PFSK-1 (cell line): ENCODE measurements around the gene PIGQ.

Experiments used
- POLR2AphosphoS5 ChIP-seq: IDR thresholded peaks from 2 replicates; pipeline ENCODE4 v1.6.1; 2012; ENCODE audit warnings: low read depth, mild to moderate bottlenecking, control low read depth, low read length, moderate library complexity
- SIN3A ChIP-seq: IDR thresholded peaks from 2 replicates; pipeline ENCODE4 v1.6.1; 2012; ENCODE audit warnings: mild to moderate bottlenecking, low read length, moderate library complexity, borderline replicate concordance; ENCODE audit not compliant: insufficient read depth
- TF ChIP-seq, protein P1 (sequence below), 2 experiments: IDR thresholded peaks; 2 replicates each; pipeline versions ENCODE4 v1.6.1 to v1.8.0; 2011 to 2012; ENCODE audit warnings: low read depth in 2 of 2, low read length in 2 of 2, control low read depth in 1 of 2, inconsistent platforms in 1 of 2, mild to moderate bottlenecking in 1 of 2, moderate library complexity in 1 of 2; ENCODE audit not compliant: insufficient read depth in 1 of 2

DNA sequence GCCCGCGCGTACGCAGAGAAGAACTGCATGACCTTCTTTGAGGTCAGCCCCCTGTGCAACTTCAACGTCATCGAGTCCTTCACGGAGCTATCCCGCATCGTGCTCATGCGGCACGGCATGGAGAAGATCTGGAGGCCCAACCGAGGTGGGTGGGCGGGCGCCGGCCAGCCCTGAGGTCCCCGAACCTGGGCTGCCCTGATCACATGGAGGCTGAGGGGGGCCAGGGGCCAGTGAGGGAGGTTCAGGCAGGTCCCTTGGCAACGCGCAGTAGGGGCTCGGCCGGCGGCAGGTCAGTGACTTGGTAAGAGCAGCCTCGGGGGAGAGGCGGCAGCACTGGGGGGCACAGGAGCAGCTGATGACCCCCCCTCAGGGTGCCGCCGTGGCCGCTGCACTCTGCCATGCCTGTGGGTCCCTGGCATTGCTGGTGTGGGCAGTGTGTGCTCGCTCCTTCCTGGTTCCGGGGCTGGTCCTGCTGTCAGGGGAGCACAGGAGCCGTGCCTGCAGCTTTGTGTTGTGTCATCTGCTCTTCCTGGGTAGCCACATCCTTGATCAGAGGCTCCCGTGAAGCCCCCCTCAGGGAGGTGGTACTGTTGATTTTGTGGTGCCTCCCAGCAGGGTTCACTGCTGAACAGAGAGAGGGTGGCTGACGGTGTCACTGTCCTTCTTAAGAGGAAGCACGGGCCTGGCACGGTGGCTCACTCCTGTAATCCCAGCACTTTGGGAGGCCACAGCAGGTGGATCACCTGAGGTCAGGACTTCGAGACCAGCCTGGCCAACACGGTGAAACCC lies 56.4 kb downstream of the PIGQ start:
- TF ChIP-seq, protein P1, sequence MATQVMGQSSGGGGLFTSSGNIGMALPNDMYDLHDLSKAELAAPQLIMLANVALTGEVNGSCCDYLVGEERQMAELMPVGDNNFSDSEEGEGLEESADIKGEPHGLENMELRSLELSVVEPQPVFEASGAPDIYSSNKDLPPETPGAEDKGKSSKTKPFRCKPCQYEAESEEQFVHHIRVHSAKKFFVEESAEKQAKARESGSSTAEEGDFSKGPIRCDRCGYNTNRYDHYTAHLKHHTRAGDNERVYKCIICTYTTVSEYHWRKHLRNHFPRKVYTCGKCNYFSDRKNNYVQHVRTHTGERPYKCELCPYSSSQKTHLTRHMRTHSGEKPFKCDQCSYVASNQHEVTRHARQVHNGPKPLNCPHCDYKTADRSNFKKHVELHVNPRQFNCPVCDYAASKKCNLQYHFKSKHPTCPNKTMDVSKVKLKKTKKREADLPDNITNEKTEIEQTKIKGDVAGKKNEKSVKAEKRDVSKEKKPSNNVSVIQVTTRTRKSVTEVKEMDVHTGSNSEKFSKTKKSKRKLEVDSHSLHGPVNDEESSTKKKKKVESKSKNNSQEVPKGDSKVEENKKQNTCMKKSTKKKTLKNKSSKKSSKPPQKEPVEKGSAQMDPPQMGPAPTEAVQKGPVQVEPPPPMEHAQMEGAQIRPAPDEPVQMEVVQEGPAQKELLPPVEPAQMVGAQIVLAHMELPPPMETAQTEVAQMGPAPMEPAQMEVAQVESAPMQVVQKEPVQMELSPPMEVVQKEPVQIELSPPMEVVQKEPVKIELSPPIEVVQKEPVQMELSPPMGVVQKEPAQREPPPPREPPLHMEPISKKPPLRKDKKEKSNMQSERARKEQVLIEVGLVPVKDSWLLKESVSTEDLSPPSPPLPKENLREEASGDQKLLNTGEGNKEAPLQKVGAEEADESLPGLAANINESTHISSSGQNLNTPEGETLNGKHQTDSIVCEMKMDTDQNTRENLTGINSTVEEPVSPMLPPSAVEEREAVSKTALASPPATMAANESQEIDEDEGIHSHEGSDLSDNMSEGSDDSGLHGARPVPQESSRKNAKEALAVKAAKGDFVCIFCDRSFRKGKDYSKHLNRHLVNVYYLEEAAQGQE (IDR thresholded peaks at IDR 0.05; ENCODE audit: insufficient read depth in 1 of 2, low read depth in 2 of 2, low read length in 2 of 2): no peak
- TF ChIP-seq SIN3A (no peak), POLR2AphosphoS5 (no peak)
